OCI-M1 (cell line): ENCODE results near the gene UBE2I.
A peak's percentile ranks its signal among the peaks of the same experiment; 100 is the strongest.

Source experiments
- DNase-seq: peaks from one replicate; lab custom pipeline; 2025; lab: John Stamatoyannopoulos, UW

Gene UBE2I

DNA sequence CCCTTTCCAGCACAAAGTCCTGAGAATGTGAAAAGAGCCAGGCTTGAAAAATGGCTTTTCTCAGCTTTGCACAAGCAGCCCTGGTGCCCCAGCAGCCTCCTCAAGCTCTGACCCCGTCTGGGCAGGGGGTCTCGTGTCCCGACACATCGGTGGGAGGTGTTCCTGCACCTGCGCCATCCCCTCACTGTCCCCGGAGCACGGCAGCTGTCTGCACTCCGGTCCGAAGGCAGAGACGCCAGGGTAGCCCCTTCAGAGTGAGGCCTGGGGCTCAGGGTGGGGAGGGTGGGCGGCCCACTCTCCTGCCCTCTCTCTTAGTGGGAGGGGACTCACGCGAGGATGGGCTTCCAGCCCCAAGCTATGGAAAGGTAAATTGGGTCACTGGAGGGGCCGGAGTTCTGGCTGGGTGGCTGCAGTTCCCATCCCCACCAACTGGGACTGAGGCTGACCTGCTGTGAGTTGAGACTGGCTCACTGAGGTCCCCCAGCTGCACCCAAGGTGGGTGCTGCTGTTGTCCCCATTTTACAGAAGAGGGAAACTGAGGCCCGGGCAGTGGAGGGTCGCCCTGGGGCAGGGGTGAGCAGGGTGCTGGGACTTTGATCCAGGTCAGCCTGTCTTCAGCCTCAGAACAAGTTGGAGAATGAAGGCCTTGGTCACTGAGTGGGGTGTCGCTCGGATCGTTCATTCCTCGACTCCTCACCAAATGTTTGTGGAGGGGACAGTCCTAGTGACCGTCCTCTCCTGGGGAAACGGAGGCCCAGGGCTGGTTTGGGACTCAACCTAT, 21.7 kb downstream of the UBE2I start:
- no peak for DNase-seq

- peak; percentile 67 for DNase-seq
Measured at GRCh38 chr16:1331712-1332617, 22.5 kb downstream of the UBE2I start.

DNA sequence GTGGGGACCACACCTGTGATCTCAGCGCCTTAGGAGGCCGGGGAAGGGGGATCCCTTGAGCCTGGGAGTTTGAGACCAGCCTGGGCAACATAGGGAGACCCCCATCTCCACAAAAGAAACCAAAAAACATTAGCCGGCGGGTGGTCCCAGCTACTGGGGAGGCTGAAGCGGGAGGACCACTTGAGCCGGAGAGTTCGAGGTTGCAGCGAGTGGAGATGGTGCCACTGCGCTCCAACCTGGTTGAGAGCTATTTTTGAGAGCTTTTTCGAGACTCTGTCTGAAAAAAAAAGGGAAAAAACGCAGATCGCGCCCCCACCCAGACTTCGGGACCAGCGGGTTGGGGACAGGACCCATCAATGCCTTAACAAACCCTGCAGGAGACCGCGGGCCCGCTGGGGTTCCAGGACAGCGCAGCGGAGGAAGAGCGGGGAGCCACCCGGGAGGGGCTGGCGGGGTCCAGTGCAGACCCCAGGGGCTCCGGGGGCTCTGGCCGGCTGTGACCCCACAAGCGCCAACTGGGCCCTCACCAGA, 23.2 kb downstream of the UBE2I start:
- DNase-seq: no peak

DNA sequence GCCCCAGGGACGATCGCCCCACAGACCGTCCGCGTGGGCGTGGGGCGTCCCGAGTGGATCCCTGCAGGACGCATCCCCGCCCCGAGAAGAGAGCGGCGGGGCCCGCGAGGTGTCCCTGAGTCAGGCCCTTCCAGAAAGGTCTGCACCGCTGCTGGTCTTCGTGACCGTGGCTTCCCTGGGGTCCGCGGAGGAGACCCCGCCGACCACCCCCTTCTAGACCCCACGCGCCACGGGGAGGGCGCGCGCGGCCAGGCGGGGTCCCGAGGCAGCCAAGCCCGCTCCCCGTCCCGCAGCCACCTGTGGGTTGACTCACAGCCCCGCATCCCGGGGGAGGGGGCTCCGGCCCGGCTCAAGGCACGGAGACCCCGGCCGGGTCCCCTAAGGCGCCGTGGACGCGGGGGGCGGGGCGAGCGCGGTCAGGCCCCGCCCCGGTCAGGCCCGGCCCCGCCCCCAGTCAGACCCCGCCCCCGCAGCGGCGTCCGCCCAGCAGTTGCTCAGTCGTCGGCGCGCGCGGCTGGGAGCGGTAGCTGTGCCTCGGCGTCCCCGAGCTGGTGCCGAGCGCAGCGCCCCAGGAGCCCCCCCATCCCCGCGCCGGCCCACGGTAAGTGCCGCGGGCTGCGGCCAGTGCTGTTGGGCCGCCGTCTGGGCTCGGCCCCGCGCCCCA, 23.8 kb downstream of the UBE2I start, which contains the start of gene BAIAP3:
TSS of gene BAIAP3 (plus strand) at position 497 of the 664 bp plus-strand sequence. CDS start 4,905 bp downstream, outside the sequence.
- DNase-seq: no peak

GRCh38 chr16:1333854-1334700, 24.6 kb downstream of the UBE2I start:
- DNase-seq: no peak

DNA sequence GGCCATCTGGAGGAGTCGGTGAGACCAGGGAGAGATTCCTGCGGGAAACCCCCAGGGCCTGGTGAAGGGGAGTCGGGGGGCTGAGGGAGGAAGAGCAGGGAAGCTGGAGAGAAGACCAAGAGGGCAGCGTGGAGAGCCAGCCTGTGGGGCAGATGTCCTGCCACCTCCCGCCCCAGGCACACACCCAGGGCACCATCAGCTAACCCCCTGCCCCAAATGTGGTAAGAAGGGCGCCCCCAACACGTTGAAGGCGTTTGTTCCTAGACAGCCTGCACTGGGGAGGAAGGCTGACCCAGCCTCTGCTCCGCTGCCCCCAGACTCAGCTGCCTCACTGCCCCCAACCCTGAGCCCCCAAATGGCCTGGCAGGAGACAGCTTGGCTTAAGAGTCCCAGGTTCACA, 25.3 kb downstream of the UBE2I start:
- DNase-seq: no peak

DNA sequence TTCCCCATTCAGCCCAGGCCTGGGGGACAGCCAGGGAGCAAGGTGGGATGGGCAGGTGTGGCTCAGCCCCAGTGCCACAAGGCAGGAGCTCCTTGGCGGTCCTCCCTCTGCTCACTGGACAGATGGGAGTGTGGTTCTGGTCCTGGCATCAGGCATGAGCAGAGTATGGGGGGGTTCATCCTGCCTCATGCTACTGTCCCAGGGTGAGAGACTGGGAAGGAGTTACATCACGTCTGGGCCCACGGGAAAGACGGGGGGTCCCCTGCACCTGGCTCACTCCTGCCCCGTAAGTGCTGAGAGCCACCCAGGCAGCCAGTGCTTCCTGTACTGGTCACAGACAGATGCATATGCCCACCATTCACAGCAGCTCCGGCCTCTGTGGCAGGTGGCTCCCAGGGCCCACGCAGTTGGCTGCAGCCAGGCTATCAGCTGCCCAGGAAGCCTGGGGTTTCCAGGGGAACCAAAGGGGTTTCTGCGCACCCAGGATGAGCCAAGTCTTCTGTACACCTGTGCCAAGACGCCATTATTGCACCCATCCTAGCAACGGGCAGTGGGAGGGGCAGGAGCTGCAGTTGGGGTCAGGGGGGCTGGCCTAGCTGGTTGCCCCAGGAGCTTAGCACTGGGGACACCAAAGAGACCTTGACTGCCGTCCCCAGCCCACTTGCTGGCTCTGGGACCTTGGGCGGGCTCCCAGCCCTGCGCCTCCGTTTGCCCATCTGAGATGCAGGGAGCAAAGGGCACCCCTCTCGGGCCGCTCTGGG, 26.0 kb downstream of the UBE2I start:
- DNase-seq: no peak

GRCh38 chr16:1335996-1336395, 26.6 kb downstream of the UBE2I start:
- DNase-seq: peak; percentile 16

GRCh38 chr16:1336619-1337018, 27.2 kb downstream of the UBE2I start:
- no peak for DNase-seq

GRCh38 chr16:1337486-1337885, 28.1 kb downstream of the UBE2I start:
- no peak for DNase-seq

- peak; percentile 20 for DNase-seq
Measured at GRCh38 chr16:1338119-1338730, 28.8 kb downstream of the UBE2I start.

GRCh38 chr16:1338855-1339675, 29.6 kb downstream of the UBE2I start:
- no peak for DNase-seq

DNA sequence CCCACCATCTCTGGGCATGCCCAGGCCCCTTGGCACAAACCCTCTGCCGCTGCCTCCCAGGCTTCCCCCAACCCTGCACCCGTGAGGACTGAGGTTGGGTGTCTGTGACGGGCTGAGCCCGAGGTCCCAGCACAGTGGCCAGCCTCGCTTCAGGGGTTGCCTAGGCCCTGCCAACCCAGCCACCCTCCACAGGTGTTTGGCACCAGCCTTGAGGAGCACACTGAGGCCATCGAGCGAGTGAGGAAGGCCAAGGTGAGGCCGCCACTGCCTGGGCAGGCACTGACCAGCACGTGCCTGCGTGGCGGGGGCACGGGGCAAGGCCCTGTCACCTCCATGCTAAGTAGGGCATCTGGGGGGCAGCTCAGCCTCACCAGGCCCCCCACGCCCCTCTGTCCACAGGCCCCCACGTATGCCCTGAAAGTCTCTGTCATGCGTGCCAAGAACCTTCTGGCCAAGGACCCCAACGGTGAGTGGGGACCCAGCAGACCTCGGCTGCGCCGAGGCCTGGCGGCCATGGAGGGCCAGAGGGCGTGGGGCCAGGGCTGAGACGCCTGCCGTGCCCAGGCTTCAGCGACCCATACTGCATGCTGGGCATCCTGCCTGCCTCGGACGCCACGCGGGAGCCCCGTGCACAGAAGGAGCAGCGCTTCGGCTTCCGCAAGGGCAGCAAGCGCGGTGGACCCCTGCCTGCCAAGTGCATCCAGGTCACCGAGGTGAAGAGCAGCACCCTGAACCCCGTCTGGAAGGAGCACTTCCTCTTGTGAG, 31.5 kb downstream of the UBE2I start:
- no peak for DNase-seq

DNA sequence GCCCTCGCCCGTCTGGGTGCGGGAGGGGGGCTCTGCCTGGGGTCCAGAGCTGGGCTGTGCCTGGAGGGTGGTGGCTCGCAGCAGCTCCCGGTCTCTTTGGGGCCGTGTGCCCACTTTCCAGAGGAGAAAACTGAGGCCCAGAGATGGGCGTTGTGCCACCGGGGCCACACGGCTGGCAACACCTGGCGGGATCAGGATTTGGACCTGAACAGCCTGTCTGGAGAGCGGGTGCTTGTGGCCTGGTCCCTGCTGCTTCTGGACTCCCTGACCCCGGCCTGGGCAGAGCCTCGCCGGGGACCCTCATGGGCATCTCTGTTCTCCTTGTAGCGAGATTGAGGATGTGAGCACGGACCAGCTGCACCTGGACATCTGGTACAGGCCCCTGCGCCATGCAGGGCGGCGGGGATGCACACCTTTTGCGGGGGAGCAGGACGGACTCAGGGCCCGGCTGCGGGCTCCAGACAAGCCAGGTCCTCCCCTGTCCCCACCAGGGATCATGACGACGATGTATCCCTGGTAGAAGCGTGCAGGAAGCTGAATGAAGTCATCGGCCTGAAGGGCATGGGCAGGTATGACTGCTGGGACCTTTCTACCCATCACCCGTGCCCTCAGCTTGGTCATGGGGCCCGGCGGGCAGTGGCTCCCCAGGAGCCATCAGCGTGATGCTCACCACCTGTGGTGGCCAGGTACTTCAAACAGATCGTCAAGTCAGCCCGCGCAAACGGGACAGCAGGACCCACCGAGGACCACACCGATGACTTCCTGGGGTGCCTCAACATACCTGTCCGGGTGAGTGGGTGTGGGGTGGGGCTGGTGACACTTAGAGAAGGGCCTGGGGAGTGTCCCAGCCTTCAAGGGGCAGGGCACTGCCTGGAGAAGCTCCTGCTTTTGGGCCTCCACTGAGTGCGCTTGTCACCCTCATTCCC, 32.3 kb downstream of the UBE2I start:
- no peak for DNase-seq

GRCh38 chr16:1342526-1343427, 33.3 kb downstream of the UBE2I start:
- peak; percentile 99 for DNase-seq
